ENCODE measurements around the gene SDSL.

SDSL gene

DNA sequence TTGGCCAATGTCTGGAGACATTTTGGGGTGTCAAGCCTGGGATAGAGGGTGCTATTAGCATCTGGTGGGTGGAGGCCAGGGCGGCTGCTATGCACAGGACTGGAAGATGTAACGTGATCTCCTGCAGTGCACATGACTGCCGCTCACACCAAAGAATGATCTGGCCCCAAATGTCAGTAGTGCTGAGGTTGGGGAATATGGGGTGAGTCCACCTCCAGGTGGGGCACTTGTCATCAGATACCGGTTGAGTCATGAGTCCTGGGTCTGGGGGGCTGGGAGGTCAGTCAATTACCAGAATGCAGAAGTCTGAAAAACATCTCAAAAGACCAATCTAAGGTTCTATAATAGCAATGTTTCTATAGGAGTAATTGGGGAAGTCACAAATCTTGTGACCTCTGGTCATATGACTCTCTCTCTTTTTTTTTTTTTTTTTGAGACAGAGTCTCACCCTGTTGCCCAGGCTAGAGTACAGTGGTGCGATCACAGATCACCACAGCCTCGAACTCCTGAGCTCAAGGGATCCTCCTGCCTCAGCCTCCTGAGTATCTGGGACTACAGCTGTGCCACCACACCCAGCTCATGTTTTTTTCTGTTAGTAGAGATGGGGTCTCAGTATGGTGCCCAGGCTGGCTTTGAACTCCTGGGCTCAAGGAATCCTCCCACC is 6.0 kb upstream of the SDSL start:
- DNase-seq: peak in 2 of 10 donors; percentile 9 to 72
- intact Hi-C loops (cut with DNase I): no loop called here

DNA sequence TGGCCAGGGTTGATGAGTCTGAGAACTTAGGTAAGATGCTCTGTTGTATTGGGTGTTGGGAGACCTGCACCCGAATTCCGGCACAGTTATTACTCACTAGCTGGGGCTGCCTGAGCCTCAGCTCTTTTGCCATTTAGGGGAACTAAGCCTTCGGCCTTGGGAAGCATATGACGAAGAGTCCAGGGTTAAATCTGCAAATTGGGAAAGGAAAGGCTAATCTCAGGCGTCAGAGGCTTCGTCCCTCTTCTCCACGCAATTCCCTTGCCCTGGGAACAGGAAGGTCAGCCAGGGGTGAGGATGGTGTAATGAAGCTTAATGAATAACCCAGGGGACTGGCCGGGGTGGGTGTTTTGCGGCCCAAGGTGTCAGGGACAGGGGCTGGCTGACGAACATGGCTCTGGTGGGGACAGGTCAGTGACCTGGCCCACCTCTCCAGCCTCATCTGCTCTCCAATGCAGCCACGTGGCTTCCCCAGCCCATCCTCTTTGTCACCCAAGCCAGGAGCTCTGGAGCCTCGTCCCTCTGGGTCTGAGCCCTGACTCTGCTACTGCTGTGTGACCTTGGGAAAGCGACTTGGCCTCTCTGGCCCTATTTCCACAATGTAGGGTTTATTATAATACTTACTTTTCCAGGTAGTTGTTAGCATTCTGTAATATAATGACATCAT is 3.8 kb upstream of the SDSL start:
- intact Hi-C loops (cut with DNase I): no loop called here
- peak in 2 of 10 donors; percentile 40 to 67 for DNase-seq

- peak in 1 of 10 donors; percentile 74 for DNase-seq
- intact Hi-C loops (cut with DNase I): no loop called here
These were observed 1.1 kb upstream of the SDSL start for GRCh38 chr12:113420996-113421595.

DNA sequence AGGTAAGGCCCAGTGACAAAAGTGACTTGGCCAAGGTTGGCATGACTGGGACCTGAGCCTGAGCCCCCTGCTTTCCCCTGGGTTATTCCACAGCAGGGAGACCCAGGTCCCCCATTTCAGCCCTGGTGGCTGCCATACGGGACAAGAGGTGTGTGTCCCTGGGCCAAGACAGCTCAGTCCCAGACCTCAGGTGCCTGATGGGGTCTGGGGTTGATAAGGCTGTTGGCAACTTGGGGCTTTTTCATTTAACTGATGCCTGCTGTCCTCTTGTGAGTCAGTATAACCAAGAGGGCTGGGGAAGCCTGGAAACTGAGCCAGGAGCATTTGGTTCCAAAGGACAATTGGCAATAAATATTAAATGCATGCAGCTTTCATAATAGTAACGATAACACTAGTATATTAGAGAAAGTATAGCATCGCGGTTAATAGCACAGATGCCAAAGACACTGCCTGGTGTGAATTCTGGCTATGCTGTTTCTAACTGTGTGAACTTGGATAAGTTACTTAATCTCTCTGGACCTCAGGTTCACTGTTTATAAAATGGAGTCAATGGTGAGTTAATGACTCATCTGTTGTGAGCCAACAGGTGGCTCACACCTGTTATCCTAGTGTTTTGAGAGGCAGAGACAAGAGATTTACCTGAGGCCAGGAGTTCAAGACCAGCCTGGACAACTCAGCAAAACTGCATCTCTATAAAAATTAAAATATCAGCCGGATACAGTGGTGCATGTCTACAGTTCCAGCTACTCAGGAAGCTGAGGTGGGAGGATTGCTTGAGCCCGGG is 898 bp downstream of the SDSL start:
- intact Hi-C loops (cut with DNase I): no loop called here
- no peak for DNase-seq

DNA sequence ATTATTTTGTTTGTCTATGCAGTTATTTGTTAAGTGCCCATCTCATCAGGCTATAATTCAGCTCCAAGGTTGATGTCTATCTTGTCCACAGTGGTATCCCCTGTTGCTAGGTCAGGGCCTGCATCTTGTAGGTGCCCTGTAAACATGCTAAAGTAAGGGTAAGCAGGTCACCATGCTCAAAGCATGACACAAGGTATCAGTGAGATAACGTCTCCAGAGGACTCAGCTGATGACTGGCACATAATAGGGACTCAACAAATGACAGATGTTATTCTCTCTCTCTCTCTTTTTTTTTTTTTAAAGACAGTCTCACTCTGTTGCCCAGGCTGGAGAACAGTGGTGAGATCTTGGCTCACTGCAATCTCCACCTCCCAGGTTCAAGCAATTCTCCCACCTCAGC is 2.3 kb downstream of the SDSL start:
- no peak for DNase-seq
- intact Hi-C loops (cut with DNase I): no loop called here

GRCh38 chr12:113424915-113425823 is 3.0 kb downstream of the SDSL start:
- peak in 7 of 10 donors; percentile 32 to 92 (median 67) for DNase-seq
- intact Hi-C loops (cut with DNase I): loop anchor here (1.0 to 5.0 kb wide), 2 partner anchors 113 to 228 kb away; no protein-coding TSS in a partner anchor

DNA sequence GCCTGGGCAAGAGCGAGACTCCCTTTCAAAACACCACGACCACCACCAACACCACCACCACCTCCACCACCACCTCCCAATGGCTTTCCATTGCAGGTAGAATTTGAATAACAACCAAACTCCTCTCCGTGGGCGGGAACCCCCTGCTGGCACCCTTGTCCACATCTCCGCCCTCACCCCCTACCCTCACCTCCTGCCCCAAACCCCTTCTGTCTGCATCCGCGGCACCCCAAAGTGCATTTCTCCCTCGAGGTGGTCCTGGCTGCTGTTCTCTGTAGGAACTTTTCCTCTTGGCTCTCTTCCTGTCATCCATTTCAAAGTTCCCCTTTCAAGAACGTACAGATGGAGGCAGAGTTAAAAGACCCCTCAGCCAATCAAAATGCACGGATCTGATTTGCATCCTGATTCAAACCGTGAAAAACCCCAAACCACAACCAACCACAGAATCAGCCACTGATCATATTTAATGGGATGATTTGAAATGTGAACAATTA is 3.8 kb downstream of the SDSL start:
- intact Hi-C loops (cut with DNase I): loop anchor here (1.0 to 5.0 kb wide), 2 partner anchors 114 to 229 kb away; no protein-coding TSS in a partner anchor
- DNase-seq: no peak

DNA sequence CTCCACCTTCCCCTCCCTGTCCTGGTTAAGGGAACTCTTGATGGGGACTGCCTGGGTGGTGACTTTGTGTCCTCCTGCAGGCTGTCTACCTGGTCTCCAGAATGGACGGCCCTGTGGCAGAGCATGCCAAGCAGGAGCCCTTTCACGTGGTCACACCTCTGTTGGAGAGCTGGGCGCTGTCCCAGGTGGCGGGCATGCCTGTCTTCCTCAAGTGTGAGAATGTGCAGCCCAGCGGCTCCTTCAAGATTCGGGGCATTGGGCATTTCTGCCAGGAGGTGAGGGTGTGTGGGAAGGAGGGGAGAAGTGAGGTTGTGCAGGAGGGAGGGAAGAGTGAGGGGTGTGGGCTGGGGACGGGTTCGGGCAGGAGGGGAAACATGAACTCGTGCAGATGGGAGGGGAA is 5.7 kb downstream of the SDSL start:
- intact Hi-C loops (cut with DNase I): loop anchor here (5.0 kb wide), 1 partner anchor 231 kb away; no protein-coding TSS in a partner anchor
- no peak for DNase-seq

GRCh38 chr12:113428482-113428881 is 6.3 kb downstream of the SDSL start:
- no peak for DNase-seq
- intact Hi-C loops (cut with DNase I): loop anchor here (5.0 kb wide), 1 partner anchor 231 kb away; no protein-coding TSS in a partner anchor

DNA sequence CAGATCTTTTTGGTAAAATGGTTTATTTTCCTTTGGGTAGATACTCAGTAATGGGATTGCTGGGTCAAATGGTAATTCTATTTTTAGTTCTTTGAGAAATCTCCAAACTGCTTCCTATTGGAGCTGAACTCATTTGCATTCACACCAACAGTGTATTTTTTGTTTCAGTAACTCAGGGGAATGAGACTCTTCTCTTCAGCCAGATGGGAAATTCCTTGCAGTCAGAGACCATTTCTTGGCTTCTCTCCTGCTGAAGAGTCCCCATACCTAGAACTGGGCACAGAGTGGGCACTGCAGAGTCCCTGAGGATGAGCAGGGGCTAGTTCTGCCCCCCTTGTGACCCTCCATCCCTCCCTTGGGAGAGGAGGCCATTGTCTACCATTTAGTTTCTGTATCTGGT is 10.8 kb downstream of the SDSL start:
- no peak for DNase-seq
- intact Hi-C loops (cut with DNase I): no loop called here

DNA sequence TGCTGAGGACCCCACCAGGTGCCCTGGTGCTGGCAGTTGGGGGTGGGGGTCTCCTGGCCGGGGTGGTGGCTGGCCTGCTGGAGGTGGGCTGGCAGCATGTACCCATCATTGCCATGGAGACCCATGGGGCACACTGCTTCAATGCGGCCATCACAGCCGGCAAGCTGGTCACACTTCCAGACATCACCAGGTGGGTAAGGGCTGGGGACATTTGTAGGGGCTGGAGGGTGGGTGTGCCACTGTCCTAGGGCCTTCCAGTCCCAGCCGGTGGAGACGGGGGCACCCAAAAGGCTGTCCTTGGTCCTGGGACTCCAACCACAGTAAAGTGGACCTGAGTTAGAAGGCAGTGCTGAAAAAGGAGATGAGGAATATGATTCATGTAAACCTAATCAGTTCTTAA is 13.2 kb downstream of the SDSL start:
- intact Hi-C loops (cut with DNase I): no loop called here
- peak in 1 of 10 donors; percentile 79 for DNase-seq

DNA sequence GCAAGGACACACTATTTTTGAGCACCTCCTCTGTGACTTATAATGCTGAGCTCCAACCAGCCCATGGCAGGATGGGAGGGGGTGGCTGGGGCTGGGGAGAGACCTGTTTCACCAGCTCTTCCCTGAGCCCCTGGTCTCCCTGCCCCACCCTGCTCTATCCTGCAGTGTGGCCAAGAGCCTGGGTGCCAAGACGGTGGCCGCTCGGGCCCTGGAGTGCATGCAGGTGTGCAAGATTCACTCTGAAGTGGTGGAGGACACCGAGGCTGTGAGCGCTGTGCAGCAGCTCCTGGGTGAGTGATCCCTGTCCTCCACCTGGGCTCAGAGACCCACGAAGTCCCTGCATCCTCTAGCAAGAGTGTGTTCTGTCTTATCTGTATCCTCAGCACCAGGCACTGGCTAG is 14.4 kb downstream of the SDSL start:
- DNase-seq: peak in 1 of 10 donors; percentile 38
- intact Hi-C loops (cut with DNase I): no loop called here

DNA sequence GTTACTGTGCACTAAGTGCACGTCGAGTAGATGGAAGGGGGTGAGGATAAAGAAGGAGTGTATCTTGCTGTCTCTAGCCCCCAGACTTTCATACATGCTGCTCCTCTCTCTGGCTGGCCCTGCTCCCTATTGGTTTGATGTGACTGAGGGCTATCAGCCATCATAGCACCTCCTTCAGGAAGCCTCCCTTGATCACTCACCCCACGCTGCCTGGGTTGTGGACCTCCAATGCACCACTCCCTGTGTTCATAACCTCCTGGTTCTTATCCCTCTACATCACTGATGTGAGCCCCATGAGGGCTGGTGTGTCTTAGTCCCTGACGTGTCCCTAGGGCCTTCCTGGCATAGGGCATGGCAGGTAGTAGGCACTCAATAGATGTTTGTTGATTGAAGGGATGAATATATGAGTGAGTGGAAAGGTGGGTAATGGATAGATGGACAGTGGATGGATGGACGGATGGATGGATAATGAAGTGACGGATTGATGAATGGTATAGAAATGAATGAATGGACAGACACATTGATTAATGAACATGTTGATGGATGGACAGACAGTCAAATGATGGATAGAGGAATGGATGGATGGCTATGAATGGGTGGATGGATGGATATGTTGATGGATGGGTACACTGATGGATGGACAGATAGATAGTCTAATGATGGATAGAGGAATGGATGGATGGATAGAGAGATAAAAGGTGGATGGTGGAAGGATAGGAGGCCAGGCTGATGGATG is 15.0 kb downstream of the SDSL start:
- DNase-seq: peak in 1 of 10 donors; percentile 17
- intact Hi-C loops (cut with DNase I): no loop called here

- peak in 1 of 10 donors; percentile 29 for DNase-seq
- intact Hi-C loops (cut with DNase I): no loop called here
These were observed 15.5 kb downstream of the SDSL start for GRCh38 chr12:113437729-113438100.

- intact Hi-C loops (cut with DNase I): no loop called here
These were observed 16.5 kb downstream of the SDSL start for GRCh38 chr12:113438523-113439300.

GRCh38 chr12:113439301-113439597 is 17.1 kb downstream of the SDSL start:
- no peak for DNase-seq
- intact Hi-C loops (cut with DNase I): no loop called here

More at GRCh38 chr12:113438523-113439300, 16.5 kb downstream of the SDSL start:
- DNase-seq: no peak

DNA sequence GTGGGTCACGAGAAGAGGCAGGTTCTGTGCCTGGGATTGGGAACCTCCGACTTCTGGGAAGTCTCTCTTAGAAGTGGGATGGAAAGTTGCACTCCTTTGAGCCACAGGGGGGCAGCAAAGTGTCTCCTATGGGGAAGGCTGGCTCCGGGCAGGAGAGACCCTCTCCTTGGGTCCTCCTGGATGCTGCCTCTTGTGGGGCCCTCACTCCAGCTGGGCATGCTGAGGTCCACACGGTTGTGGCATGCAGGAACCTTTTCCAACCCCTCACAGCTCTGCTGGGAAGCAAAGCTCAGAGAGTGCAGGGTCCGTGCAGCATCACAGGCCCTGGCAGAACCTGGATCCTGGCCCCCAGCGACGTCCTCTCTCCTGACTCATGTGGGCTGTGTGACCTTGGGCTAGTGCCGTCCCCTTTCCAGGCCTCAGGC is 17.4 kb downstream of the SDSL start:
- peak in 6 of 10 donors; percentile 46 to 91 (median 50) for DNase-seq
- intact Hi-C loops (cut with DNase I): no loop called here

GRCh38 chr12:113440336-113440735 is 18.2 kb downstream of the SDSL start:
- DNase-seq: peak in 1 of 10 donors; percentile 24
- intact Hi-C loops (cut with DNase I): no loop called here

Data from posterior cingulate gyrus (tissue), 11 donors.